Erythroblast (primary cell): ENCODE results near the gene UCN3.
"Not testable (repeated sequence)": the region's sequence is repeated elsewhere in the genome, so short reads cannot be mapped to it uniquely, and the experiment has no call there.

ENCODE experiments used
- GATA1 ChIP-seq: IDR thresholded peaks from 2 replicates; pipeline ENCODE4 v1.6.1; 2011; ENCODE audit warnings: low read depth, mild to moderate bottlenecking, control low read depth, low read length, moderate library complexity
- POLR2A ChIP-seq: IDR thresholded peaks from 2 replicates; pipeline ENCODE4 v1.6.1; 2011; ENCODE audit warnings: mild to moderate bottlenecking, low read length

DNA sequence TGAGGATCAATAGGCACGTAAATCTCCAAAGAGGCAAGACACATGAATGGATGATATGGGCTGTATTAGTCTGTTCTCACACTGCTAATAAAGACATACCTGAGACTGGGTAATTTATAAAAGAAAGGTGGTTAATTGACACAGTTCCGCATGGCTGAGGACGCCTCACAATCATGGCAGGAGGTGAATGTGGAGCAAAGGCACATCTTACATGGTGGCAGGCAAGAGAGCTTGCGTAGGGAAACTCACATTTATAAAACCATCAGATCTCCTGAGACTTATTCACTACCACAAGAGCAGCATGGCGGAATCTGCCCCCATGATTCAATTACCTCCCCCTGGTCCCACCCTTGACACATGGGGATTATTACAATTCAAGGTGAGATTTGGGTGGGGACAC, 14.4 kb downstream of the UCN3 start:
- TF ChIP-seq POLR2A, GATA1: not testable (repeated sequence)
